Fibroblast of the aortic adventitia (primary cell): ENCODE measurements around the gene LRPAP1. TPM values are rescaled to one million over a fixed set of nuclear protein-coding genes. Genes with fewer than 3 reads are reported as not detected.

Source experiments
- DNase-seq: peaks from one replicate; pipeline ENCODE4 v3.0.0-alpha.2; 2010; ENCODE audit warnings: low read depth
- H3K4me3 ChIP-seq: 2 replicates; pipeline ENCODE4 v1.5.1; 2011; ENCODE audit warnings: low read depth, mild to moderate bottlenecking, control low read depth, low read length, moderate library complexity
- total RNA-seq: library from RNA; depleted of rRNA; stranded (reverse); fragments of >200 nt; gene quantifications from 2 replicates; pipeline ENCODE4 v1.2.3, GENCODE V29; 2012; ENCODE audit warnings: low replicate concordance
- TF ChIP-seq, protein P1 (sequence below): IDR thresholded peaks from 2 replicates; pipeline ENCODE4 v1.5.1; 2011; ENCODE audit warnings: mild to moderate bottlenecking, low read length, control low read depth, inconsistent platforms; ENCODE audit not compliant: insufficient read depth

Gene LRPAP1
- total RNA-seq, 1 donor = 61.0 TPM

DNA sequence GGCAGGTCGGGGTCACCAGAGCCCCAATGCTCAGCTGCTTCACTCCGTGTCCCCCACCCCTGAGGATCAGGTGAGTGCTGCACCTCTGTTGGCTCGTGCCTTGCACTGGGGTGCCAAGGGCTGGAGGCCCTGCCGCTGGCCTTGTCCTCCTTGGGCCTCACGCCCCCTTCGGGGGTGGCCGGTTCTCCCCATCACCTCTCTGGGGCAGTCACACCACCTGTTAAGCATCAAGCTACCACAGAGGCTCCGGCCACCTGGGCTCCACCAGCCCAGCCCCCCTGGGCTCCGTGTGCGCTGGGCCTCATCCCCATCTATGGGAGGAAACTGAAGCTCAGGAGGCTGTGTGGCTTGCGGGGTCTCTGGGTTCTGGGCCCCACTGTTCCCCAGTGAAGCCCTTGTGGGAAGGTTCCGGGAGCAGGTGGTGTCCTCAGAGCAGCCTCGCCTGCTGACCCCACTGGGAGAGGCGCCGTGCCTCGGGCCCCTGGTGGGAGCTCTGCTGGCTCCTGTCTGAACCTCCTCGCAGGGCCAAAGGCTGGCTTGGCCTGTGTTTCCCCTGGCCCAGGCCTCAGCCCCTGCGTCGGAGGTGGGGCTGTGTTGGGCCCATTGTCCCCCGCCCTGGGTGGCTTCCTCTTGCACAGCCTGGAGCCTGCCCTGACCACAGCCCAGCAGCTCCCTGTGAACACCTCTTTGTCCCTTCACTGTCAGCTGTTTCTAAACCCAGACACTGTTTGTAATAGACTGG lies 38.3 kb downstream of the LRPAP1 start:
- H3K4me3 ChIP-seq = no peak overlapping the region
- TF ChIP-seq, protein P1, sequence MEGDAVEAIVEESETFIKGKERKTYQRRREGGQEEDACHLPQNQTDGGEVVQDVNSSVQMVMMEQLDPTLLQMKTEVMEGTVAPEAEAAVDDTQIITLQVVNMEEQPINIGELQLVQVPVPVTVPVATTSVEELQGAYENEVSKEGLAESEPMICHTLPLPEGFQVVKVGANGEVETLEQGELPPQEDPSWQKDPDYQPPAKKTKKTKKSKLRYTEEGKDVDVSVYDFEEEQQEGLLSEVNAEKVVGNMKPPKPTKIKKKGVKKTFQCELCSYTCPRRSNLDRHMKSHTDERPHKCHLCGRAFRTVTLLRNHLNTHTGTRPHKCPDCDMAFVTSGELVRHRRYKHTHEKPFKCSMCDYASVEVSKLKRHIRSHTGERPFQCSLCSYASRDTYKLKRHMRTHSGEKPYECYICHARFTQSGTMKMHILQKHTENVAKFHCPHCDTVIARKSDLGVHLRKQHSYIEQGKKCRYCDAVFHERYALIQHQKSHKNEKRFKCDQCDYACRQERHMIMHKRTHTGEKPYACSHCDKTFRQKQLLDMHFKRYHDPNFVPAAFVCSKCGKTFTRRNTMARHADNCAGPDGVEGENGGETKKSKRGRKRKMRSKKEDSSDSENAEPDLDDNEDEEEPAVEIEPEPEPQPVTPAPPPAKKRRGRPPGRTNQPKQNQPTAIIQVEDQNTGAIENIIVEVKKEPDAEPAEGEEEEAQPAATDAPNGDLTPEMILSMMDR = no peak
- DNase-seq = no peak

DNA sequence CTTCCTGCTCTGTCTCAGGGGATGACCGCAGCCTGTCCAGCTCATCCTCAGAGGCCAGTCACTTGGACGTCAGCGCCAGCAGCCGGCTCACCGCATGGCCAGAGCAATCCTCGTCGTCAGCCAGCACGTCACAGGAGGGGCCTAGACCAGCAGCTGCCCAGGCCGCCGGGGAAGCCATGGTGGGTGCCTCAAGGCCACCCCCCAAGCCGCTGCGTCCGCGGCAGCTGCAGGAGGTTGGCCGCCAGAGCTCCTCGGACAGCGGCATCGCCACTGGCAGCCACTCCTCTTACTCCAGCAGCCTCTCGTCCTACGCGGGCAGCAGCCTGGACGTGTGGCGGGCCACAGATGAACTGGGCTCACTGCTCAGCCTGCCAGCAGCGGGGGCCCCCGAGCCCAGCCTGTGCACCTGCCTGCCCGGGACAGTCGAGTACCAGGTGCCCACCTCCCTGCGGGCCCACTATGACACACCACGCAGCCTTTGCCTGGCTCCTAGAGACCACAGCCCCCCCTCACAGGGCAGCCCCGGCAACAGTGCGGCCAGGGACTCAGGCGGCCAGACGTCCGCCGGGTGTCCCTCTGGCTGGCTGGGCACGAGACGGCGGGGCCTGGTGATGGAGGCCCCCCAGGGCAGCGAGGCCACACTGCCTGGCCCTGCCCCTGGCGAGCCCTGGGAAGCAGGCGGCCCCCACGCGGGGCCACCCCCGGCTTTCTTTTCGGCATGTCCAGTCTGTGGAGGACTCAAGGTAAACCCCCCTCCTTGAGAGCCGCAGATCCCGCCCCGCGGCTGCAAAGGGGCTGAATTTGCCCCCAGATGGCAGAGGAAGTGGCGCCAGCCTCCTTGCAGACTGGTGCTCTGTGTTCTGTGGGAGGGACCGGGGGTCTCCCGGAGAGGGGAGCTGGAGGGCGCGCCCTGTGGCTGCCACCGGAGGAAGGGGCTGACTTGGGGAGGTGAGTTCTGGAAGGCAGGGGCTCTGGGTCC lies 39.2 kb downstream of the LRPAP1 start:
- TF ChIP-seq, protein P1 = no peak
- no peak overlapping the region for H3K4me3 ChIP-seq
- DNase-seq = peak; percentile 4

DNA sequence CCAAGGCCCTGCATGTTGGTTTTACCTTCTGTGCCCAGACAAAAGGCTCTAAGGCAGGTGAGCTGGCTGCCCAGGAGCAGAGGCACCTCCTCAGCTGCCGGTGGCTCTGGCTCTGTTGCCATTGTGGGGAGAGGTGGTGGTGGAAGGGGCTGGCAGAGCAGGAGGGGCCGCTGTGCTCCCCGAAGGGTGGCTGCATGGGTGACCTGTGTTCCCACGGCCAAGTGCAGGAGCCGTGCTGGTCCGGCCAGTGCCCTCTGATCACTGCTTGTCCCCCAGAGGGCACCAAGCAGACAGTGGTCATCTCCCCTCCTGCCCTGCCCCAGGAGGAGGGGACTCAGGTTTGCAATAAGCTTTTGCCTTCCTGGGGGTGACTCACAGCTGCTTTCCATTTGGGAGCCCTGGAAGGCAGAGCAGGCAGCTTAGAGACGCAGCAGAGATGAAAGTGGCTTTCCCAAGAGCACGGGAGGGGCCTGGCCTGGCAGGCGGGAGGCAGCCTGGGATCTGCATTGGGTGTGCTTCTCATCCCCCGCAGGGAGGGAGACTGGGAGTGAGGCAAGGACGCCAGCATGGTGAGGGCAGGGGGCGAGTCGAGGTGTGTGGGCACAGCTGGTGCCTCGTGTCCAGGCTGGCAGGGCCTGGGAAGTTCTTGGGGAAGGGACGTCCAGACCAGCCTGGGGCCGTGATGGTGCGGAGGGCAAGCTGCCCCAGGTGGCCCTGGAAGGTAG lies 40.4 kb downstream of the LRPAP1 start:
- H3K4me3 ChIP-seq = no peak overlapping the region

DNA sequence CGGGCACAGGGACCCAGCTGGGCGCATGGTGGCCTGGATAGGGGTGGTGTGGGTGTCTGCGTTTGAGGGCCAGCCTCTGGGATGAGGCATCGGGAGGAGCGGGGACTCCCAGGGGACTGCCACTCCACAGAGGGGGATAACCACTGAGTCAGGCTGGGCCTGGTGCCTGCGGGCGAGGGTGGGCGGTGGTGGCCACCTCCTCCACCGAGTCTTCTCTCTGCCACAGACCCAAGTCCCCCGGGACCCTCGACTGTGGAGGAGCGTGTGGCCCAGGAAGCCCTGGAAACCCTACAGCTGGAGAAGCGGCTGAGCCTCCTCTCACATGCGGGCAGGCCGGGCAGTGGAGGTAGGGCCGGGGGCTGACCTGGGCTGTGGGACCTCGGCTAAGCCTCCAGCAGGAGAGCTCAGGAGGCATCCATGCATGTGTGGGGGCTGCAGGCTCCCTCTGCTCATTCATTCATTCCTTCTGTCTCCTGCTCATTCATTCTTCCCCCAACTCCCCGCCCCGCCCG lies 42.7 kb downstream of the LRPAP1 start:
- DNase-seq = no peak
- TF ChIP-seq, protein P1 = no peak
- no peak overlapping the region for H3K4me3 ChIP-seq

More for the DNA sequence above, 40.4 kb downstream of the LRPAP1 start:
- TF ChIP-seq, protein P1 = no peak
- DNase-seq = peak; percentile 50

DNA sequence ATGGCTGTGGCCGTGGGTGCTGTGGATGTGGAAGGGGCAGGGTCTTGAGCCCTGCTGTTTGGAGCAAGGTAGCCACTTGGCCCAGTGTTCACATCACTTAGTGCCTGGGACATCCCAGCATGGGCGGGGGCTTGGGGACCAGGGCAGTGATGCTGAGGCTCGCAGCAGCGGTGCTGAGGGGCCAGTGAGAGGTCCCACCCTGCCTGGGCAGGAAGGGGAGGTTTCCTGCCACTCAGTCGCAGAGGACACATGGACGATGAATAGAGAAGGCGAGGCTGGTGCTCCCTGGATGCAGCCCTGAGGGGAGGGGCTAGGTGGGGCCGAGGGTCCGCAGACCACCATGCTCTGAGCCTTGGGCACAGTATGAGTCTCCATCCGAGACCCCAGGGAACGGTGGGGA lies 43.4 kb downstream of the LRPAP1 start:
- no peak overlapping the region for H3K4me3 ChIP-seq
- TF ChIP-seq, protein P1 = no peak
- DNase-seq = no peak

DNA sequence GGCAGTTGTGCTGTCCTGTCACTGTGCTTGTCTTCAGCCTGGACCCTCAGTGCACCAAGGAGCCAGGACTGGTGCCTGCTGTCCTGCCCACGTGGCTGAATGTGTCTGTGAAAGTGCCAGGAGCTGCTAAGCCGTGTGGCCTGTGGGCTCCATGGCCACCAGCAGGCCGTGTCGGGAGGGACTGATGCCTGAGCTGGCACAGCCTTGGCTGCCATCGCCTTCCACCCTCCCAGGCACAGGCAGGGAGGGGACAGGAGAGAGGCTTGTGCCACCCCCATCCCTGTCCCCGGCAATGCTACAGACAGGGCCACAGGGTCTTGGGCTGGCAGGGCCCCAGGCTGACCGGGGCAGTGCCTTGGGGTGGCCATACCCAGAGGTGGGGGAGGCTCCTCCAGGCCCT lies 44.4 kb downstream of the LRPAP1 start:
- TF ChIP-seq, protein P1 = no peak
- no peak overlapping the region for H3K4me3 ChIP-seq
- DNase-seq = no peak
